ENCODE measurements around the gene STAM2.
"Not testable (repeated sequence)": the region's sequence is repeated elsewhere in the genome, so short reads cannot be mapped to it uniquely, and the experiment has no call there.

STAM2 gene

DNA sequence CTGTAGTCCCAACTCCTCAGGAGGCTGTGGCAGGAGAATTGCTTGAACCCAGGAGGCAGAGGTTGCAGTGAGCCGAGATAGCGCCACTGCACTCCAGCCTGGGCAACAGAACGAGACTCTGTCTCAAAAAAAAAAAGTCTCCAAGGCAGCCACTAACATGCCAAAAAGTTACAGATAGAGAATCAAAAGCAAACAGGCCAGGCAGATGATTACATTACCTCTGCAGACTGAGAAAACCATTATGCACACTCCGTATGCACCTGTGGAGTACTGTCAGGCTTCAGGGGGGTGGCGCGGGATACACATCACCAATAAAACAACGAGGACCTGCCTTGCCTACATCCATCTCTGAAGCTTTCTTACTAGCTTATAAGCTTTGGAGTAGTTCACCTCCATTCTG lies 10.3 kb downstream of the STAM2 start:
- TF ChIP-seq, protein P1, sequence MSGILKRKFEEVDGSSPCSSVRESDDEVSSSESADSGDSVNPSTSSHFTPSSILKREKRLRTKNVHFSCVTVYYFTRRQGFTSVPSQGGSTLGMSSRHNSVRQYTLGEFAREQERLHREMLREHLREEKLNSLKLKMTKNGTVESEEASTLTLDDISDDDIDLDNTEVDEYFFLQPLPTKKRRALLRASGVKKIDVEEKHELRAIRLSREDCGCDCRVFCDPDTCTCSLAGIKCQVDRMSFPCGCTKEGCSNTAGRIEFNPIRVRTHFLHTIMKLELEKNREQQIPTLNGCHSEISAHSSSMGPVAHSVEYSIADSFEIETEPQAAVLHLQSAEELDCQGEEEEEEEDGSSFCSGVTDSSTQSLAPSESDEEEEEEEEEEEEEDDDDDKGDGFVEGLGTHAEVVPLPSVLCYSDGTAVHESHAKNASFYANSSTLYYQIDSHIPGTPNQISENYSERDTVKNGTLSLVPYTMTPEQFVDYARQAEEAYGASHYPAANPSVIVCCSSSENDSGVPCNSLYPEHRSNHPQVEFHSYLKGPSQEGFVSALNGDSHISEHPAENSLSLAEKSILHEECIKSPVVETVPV (CRISPR knock-in tag; IDR thresholded peaks at IDR 0.05), result no peak
- TF ChIP-seq ZNF8 (CRISPR knock-in tag; IDR thresholded peaks at IDR 0.05) (no peak), PATZ1 (CRISPR knock-in tag; IDR thresholded peaks at IDR 0.05; ENCODE audit: borderline replicate concordance) (no peak), CSDC2 (CRISPR knock-in tag; IDR thresholded peaks at IDR 0.05) (no peak), ISL1 (CRISPR knock-in tag; IDR thresholded peaks at IDR 0.05) (no peak), ARNTL (CRISPR knock-in tag; IDR thresholded peaks at IDR 0.05; ENCODE audit: borderline replicate concordance, low read depth) (no peak), GLIS3 (CRISPR knock-in tag; IDR thresholded peaks at IDR 0.05) (no peak), TOX (CRISPR knock-in tag; IDR thresholded peaks at IDR 0.05; ENCODE audit: borderline replicate concordance) (no peak), BACH2 (CRISPR knock-in tag; IDR thresholded peaks at IDR 0.05; ENCODE audit: borderline replicate concordance) (no peak)
- TF ChIP-seq, protein P2, sequence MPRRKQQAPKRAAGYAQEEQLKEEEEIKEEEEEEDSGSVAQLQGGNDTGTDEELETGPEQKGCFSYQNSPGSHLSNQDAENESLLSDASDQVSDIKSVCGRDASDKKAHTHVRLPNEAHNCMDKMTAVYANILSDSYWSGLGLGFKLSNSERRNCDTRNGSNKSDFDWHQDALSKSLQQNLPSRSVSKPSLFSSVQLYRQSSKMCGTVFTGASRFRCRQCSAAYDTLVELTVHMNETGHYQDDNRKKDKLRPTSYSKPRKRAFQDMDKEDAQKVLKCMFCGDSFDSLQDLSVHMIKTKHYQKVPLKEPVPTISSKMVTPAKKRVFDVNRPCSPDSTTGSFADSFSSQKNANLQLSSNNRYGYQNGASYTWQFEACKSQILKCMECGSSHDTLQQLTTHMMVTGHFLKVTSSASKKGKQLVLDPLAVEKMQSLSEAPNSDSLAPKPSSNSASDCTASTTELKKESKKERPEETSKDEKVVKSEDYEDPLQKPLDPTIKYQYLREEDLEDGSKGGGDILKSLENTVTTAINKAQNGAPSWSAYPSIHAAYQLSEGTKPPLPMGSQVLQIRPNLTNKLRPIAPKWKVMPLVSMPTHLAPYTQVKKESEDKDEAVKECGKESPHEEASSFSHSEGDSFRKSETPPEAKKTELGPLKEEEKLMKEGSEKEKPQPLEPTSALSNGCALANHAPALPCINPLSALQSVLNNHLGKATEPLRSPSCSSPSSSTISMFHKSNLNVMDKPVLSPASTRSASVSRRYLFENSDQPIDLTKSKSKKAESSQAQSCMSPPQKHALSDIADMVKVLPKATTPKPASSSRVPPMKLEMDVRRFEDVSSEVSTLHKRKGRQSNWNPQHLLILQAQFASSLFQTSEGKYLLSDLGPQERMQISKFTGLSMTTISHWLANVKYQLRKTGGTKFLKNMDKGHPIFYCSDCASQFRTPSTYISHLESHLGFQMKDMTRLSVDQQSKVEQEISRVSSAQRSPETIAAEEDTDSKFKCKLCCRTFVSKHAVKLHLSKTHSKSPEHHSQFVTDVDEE (CRISPR knock-in tag; IDR thresholded peaks at IDR 0.05), result no peak
- no peak for ATAC-seq

- not testable (repeated sequence) for ATAC-seq
These were observed 11.9 kb downstream of the STAM2 start for GRCh38 chr2:152163669-152164068.

DNA sequence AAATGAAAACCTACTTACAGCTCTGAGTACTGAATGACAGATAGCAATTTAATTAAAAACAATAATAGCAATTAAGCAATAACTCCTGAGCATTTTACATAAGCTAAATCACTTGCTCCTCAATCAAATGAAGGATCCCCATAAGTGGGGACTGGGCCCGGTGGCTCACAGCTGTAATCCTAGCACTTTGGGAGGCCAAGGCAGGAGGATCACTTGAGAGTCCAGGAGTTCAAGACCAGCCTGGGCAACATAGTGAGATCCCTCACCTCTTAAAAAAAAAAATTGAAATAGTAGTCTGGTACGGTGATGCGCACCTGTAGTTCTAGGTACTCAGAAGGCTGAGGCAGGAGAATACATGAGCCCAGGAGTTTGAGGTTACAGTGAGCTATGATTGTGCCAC lies 13.4 kb downstream of the STAM2 start:
- TF ChIP-seq, protein P3, sequence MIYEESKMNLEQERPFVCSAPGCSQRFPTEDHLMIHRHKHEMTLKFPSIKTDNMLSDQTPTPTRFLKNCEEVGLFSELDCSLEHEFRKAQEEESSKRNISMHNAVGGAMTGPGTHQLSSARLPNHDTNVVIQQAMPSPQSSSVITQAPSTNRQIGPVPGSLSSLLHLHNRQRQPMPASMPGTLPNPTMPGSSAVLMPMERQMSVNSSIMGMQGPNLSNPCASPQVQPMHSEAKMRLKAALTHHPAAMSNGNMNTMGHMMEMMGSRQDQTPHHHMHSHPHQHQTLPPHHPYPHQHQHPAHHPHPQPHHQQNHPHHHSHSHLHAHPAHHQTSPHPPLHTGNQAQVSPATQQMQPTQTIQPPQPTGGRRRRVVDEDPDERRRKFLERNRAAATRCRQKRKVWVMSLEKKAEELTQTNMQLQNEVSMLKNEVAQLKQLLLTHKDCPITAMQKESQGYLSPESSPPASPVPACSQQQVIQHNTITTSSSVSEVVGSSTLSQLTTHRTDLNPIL (CRISPR knock-in tag; IDR thresholded peaks at IDR 0.05; ENCODE audit: low read depth), result no peak
- TF ChIP-seq GLIS3 (CRISPR knock-in tag; IDR thresholded peaks at IDR 0.05) (no peak), POU6F1 (CRISPR knock-in tag; IDR thresholded peaks at IDR 0.05; ENCODE audit: borderline replicate concordance, low read depth) (no peak), ZFP30 (CRISPR knock-in tag; IDR thresholded peaks at IDR 0.05) (no peak), ZNF70 (CRISPR knock-in tag; IDR thresholded peaks at IDR 0.05) (no peak), TCF4 (CRISPR knock-in tag; IDR thresholded peaks at IDR 0.05; ENCODE audit: borderline replicate concordance) (no peak), OSR1 (CRISPR knock-in tag; IDR thresholded peaks at IDR 0.05) (no peak)
- no peak for ATAC-seq

GRCh38 chr2:152161598-152161997 lies 14.0 kb downstream of the STAM2 start:
- no peak for ATAC-seq
- TF ChIP-seq ZNF565 (CRISPR knock-in tag; conservative IDR thresholded peaks at IDR 0.05; ENCODE audit: low read depth), result no peak
- TF ChIP-seq ZFP30 (CRISPR knock-in tag; IDR thresholded peaks at IDR 0.05), result no peak
- TF ChIP-seq CSDC2 (CRISPR knock-in tag; IDR thresholded peaks at IDR 0.05), result no peak
- TF ChIP-seq, protein P2 (CRISPR knock-in tag; IDR thresholded peaks at IDR 0.05), result no peak
- no peak for TF ChIP-seq TOX (CRISPR knock-in tag; IDR thresholded peaks at IDR 0.05; ENCODE audit: borderline replicate concordance)
- TF ChIP-seq POU6F1 (CRISPR knock-in tag; IDR thresholded peaks at IDR 0.05; ENCODE audit: borderline replicate concordance, low read depth), result no peak
- TF ChIP-seq, protein P3 (CRISPR knock-in tag; IDR thresholded peaks at IDR 0.05; ENCODE audit: low read depth), result no peak
- no peak for TF ChIP-seq PATZ1 (CRISPR knock-in tag; IDR thresholded peaks at IDR 0.05; ENCODE audit: borderline replicate concordance)
- no peak for TF ChIP-seq OSR1 (CRISPR knock-in tag; IDR thresholded peaks at IDR 0.05)

All from SK-N-SH treated with all-trans-retinoic acid at 6 μM for 48 hours (cell line).